Raji (cell line): ENCODE results near the gene B3GALT6.

ENCODE experiments used
- POLR2A ChIP-seq: IDR thresholded peaks from 2 replicates; pipeline ENCODE4 v1.6.1; 2011; ENCODE audit warnings: low read depth, low read length, control low read depth; ENCODE audit not compliant: insufficient read depth

Gene B3GALT6

DNA sequence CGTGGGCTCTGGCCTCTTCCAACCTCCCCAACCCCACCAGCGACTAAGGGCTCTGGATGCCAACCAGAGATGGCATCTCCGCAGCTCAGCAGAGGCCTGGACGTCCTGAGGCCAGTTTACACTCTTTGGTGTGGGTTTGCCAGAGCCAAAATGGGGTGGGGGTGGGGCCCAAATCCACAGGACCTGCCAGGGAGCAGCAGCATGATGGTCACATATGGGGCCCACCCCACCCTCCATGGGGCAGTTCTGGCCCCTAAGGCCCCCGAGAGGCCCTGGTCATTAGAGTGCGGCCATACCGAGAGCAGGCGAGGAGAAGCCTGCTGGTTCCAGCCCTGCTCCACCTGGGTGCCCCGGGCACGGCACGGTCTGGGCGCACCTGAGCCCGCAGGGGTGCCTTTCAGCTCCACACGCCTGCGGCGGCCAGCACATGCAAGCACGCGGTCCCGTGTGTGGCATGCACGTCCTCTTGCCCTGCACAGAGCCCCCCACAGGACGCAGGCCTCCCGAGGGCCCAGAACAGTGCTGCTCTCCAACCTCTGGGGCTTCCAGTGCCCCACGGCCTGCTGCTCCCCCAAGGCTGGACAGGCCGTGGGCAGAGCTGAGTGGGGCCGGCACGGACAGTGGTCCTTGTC, 9.7 kb downstream of the B3GALT6 start:
- no peak for TF ChIP-seq POLR2A

DNA sequence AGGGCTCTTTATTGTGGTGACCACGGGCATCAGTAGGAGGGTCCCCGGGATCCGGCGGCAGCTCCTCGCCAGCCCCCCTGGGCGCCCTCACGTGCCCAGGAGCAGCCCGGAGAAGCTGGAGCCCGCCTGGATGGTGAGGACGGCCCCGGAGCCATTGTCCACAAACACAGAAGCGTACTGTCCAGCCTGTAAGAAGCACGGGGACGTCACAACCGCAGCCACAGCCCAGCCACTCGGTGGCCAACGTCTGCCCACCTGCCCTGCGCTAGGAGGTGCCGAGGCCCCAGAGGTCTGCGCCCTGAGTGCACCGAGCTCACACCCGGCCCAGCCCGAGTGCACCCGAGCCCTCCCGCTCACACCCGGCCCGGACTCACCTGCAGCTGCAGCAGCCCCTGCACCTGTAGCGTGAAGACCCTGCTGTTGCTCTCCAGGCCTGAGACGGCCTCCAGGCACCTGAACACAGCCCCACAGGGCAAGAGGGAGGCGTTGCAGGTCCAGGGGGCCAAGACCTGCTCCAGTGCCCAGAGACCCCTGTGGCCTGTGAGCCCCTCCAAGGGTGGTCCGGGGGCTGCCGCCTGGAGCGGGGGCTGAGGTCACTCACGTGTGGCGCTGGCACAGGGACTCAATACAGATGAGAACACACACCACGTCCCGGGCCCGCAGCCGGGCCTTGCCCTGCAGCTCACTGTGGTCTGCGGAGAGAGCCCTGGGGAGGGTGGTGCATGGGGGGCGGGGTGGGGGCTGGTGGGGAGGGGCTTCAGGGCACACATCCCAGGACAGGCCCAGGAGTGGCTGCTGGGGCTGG, 10.6 kb downstream of the B3GALT6 start:
- TF ChIP-seq POLR2A, result no peak

DNA sequence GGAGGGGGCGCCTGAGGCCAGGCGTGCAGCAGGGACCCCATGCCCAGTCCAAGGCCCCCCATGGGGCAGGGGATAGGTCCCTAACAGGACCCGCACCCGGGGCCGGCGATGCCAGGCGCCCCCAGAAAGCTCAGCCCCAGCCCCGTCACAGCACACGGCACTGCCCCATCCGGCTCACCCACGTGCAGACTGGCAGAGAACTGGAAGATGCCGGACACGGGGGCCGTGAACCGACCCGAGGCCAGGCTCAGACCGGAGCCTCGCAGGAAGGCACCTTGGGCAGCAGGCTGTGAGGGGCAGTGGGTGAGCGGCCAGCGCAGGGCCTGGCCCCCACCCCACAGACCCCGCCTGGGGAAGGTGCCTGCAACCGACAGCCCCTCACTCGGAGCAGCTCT, 11.2 kb downstream of the B3GALT6 start:
- no peak for TF ChIP-seq POLR2A

DNA sequence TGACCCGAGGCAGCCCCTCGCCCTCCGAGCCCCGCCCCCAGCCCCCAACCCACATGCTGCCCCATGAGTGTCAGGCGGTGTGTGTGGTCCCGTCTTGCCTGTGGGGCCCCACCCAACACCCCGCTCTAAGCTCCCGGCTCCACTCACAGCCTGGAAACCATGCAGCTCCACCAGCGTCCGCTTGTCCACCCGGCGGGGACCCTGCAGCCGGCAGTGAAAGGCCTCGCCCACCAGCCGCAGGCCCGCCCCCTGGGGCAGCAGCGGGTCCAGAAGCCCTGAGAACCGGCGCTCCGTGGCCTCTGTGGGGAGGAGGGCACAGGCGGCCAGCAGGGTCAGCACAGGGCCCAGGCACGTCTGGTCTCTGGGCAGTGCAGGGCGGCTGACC, 11.8 kb downstream of the B3GALT6 start:
- TF ChIP-seq POLR2A, result no peak

DNA sequence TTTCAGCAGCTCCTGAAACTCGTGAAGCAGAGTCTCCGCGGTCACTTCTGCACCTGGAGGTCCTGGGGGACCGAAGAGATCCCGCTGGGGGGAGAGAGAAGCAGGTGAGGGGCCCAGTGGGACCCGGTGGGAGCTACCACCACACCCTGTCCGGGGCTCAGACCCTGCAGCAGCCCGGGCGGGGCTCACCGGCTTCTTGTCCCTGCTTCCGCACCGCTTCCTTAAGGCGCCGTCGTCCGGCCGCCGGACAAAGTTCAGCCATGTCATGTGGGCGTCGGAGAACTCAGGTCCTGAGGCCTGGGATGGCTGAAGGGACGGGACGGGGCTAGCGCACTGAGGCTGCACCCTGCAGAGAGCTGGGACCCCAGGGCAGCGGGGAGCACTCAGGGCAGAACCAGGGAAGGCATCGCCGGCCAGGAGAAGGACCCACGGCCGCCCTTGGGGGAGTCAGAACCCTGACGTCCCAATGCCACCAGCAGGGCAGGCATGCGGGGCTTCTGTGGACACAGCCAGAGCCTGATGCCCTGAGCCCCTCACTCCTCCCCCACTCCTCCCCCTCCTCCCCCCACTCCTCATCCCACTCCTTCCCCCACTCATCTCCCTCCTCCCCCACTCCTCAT, 12.3 kb downstream of the B3GALT6 start:
- no peak for TF ChIP-seq POLR2A

DNA sequence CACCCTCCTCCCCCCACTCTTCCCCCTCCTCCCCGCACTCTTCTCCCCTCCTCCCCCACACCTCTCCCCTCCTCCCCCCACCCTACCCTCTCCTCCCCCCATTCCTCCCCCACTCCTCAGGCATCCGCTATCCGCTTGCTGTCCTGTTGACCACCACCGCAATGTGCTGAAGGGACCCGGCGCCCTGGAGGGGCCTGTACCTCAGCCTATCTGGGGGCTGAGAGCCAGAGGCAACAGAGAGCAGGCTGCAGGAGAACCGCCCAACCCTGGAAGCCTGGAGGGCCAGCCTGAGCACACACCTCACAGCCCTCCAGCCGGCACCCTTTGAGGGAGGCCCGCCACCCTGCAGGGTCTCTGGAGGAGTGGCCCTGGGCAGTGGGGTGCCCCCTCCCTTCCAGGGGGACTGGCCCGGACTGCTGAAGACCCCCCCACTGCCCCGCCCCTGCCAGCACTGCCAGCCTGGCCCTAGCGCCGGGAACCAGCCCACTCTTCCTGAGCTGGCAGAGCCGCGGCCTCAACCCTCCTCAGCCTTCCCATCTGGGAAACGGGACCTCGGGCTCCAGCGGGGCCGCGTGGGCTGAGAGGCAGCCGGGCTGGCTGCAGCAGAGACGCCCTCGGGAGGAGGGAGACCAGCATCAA, 13.3 kb downstream of the B3GALT6 start:
- TF ChIP-seq POLR2A, result no peak

DNA sequence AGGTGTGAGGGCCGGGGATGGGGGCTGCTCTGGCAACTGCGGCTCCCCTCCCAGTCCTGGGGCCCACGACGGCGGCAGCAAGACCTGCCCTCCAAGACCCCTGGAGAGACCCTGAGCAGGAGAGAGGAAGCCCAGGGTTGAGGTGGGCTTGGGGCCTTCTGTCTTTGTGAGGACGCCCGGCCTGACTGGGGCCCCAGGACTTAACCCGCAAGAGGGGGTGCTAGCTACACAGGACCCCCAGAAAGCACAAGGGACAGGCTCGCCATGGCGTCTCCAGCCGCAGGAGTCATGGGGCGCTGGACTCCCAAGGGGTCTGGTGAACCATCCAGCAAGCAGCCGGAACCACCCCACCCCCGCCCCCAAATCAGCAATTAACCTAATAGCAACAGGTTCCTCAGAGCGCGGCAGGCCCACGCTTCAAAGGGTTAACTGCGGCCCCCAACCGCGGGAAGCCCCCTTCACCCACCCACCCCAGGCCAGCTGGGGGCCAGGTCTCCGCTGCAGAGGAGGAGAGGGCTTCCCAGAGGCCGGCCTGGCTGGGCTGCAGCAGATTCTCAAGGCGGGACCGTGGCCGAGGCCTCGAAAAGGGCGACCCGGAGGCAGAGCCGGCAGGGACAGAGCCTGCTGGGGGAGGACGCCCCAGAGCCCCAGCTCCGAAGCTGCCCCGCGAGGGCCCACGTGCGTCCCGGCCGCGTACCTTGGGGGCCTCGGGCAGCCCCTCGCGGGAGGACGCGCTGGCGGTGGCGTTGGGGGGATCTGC, 14.0 kb downstream of the B3GALT6 start:
- no peak for TF ChIP-seq POLR2A

DNA sequence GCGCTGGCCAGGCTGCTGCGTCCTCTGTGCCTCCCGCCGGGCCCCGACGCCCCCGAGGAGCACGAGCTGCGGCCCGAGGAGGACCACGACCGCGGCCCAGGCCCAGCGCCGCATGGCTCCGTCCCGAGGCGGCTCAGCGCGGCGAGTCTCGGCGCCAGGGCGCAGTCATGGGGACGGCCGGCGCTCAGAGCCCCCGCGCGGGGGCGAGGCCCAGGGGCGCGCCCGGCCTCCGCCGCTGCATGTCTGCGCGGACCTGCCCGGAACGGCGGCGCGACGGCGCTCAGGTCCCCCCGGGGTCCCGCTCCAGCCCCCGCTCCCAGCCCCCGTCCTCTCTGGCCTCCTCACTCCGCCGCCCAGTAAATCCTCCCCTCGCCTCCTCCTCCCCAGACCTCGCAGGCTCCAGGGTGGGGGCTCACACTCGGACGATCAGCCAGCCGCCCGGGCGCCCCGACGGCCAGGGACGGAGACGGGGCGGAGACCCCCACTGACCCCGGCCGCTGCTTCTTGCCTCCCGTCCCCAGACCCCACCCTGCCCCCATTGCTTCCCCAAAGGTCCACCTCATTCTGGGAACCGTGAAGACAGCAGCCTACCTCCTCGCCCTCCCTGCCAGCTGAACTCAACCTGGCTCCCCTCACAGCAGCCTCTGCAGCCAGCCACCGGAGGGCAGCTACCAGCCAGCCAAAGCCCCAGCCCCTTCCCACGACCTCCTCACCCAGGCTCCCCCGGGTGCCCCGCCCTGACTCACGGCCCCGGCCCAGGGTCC, 14.7 kb downstream of the B3GALT6 start, which contains the start of gene C1QTNF12:
TSS of gene C1QTNF12 (minus strand) at position 146 of the 764 bp plus-strand sequence. CDS start at position 114, 32 bp downstream.
- TF ChIP-seq POLR2A, result no peak

DNA sequence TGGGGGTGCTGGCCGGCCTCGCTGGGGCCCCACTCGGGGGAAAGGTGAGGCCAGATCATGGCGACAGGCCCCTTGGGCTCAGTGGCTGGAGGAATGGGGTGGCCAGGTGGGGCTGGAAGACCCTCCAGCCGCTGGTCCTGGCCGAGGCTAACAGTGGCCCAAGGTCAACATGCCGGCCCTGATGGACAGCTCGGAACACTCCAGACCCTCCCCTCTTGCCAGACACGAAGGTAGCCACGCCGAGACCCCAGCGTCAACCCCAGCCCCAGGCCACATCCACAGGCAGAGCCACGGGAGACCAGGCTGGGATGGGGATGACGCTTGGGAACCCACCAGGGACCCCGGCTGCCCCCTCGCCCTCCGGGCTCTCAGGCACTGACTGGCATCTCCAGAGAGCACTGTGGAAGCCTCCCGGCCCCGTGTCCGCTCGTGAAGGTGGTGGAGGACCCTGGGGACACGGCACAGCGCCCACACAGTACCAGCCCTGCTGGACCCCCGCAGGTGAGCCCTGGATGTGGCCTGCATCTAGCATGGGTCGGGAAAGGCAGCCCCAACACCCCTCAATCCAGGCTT, 15.4 kb downstream of the B3GALT6 start:
- no peak for TF ChIP-seq POLR2A

DNA sequence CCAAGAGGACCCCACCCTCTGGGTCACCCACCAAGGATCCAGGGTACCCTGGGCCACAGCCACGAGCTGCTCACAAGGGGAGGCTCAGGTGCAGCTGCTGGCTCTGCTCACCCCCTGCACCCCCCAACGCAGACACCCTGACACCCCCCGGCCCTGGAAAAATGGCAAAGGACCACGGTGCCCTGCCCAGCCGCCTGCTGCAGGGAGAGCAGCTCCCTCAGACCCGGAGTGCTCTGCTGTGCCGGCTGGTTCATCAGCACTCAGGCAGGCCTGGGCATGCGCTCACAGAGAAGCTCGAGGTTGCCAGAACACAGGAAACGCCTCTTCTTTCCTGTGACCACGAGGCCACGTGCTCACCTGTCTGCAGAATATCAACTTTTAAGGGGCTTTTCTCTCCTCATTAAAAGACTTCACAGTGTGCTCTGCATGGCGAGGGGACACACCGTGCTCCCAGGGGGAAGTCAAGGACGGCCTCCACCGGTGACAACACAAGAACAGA, 18.8 kb downstream of the B3GALT6 start:
- no peak for TF ChIP-seq POLR2A

DNA sequence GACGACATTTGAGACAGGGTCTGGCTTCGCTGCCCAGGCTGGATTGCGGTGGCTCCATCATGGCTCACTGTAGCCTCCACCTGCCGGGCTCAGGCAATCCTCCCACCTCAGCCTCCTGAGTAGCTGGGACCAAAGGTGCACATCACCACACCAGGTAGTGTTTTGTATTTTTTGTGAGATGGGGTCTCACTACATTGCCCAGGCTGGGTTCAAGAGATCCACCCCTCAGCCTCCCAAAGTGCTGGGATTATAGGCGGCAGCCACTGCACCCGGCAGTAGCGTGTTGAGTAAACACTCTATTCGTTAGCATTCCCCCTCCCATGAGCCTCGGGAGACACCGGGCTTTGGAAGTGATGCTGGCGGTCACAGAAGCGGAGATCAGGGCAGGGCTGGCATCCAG, 21.3 kb downstream of the B3GALT6 start:
- TF ChIP-seq POLR2A, result no peak

DNA sequence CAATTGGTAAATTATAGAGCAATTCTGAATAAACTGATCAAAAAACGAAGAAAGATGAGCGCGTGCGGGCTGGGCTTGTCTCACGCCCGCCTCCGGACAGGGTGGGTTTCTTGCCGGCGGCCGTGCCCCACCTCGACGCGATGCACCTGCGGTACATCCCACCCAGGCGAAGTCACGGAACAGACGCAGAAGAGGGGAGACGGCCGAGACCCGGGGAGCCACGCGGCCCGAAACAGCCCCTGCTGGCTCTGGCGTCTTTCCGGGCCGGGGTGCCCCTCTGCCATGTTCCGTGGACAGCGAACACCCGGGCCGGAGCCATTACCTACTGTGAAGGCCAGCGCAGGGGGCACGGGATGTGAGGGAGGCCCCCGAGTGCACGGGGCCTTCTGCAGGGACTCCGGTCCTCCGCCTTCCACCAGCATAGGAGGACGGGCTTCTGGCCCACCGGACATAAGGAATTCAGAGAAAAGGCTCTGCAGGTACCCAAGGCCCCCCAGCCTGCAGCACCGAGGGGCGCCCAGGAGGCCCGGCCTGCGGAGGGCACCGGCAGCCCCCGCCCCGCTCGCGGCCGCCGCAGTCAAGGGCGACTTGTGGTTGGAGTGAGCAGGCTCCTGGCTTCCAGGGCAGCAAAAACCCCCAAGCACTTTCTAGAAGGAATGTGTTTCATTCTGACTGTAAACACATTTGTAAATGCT, 22.1 kb downstream of the B3GALT6 start:
- TF ChIP-seq POLR2A, result no peak

DNA sequence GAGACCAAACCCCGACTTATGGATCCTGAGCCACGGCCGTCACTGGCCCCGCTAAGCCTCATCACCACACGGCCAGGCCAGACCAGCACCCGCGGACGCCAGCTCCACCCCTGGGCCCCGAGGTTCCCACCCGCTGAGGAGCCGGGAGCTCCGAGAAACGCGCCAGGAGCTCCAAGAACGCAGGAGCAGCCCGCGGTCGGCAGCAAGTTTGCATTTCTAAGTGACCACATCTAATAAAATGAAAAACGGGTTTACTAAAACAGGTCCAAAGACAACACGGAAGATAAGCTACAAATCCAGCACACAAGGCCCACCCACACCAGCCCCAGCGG, 22.6 kb downstream of the B3GALT6 start:
- TF ChIP-seq POLR2A, result no peak

DNA sequence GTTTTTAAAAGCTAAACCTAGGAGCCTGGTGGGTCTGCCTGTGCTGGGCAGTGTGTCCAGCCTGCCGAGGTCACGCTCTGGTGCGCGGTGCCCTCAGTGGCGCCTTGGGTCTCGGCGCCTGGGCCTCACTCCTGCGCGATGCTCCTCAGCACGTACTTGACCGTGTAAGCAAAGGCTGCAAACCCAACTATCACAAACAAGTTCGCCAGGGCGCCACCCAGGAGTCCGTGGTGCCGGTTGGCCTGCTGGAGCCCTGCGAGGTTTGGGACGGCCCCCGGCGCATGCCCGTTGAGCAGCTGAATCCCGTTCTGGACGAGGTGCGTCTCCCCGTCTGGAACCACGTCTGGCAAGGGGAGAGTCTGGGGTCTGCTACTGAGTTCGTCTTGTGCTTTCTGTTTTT, 23.0 kb downstream of the B3GALT6 start:
- TF ChIP-seq POLR2A, result no peak

DNA sequence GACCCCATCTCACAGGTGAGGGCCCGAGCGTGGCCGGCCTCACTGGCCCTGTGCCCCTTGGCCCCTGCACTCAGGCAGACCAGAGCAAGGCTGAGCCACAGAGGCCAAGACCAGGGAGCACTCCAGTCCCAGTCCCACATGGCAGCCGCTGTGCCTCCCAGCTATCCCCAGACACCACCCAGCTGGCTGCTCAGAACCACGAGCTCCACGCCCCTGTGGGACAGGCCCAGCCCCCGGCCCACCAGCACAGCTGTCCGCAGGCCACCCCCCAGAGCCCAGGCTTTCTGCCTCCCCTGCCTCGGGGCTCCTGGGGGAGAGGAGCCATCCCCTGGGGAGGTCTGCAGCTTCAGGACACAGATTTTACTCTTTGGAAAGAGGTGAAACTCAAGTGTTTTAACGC, 23.6 kb downstream of the B3GALT6 start:
- TF ChIP-seq POLR2A, result no peak
